Right atrium auricular region (tissue), 2 donors: ENCODE data around the gene FLACC1. TPM values are rescaled to one million over a fixed set of nuclear protein-coding genes. Genes with fewer than 3 reads are reported as not detected.
A peak's percentile ranks its signal among the peaks of the same experiment; 100 is the strongest.

ENCODE experiments used
- DNase-seq: peaks from one replicate; pipeline ENCODE4 v3.0.0-alpha.2; 2019; ENCODE audit warnings: low spot score
- H3K27ac ChIP-seq, 2 donors: fragments of 200-600 bp; sonication (generic); 1 replicate in 1 of 2; 2 replicates in 1 of 2; pipeline ENCODE4 v1.5.1; 2016 to 2019
- H3K27me3 ChIP-seq, 2 donors: fragments of 200-600 bp; sonication (generic); one replicate each; pipeline versions ENCODE4 v1.5.1 to v1.6.0; 2017 to 2019
- H3K36me3 ChIP-seq: fragments of 200-600 bp; sonication (generic); one replicate; pipeline ENCODE4 v1.5.1; 2016
- H3K4me1 ChIP-seq, 2 donors: fragments of 200-600 bp; sonication (generic); one replicate each; pipeline versions ENCODE4 v1.5.1 to v1.6.0; 2017 to 2019
- H3K4me3 ChIP-seq, 2 donors: fragments of 200-600 bp; sonication (generic); 1 replicate in 1 of 2; 2 replicates in 1 of 2; pipeline ENCODE4 v1.5.1; 2017 to 2019; ENCODE audit warnings: mild to moderate bottlenecking in 1 of 2, moderate library complexity in 1 of 2
- H3K9me3 ChIP-seq, 2 donors: fragments of 200-600 bp; sonication (generic); one replicate each; pipeline ENCODE4 v1.5.1; 2019
- CTCF ChIP-seq, 2 donors: fragments of 200-600 bp; sonication (generic); IDR thresholded peaks; one replicate each; pipeline ENCODE4 v1.5.1; 2019; ENCODE audit warnings: antibody characterized with exemption in 2 of 2
- total RNA-seq, 2 donors: library from RNA; depleted of rRNA; stranded (reverse); fragments of >200 nt; gene quantifications; one replicate each; pipeline ENCODE4 v1.1.0, GENCODE V29; 2016

Gene FLACC1
- total RNA-seq, 2 donors from 2014 or later: 6.2 to 7.5 TPM

- H3K4me1 ChIP-seq: peaks cover 0 to 17% of the 10 kb centered on the region in 2 donors
- H3K4me3 ChIP-seq: no peak overlapping the region
Observed at GRCh38 chr2:201261471-201261870, 95.7 kb downstream of the FLACC1 start.

GRCh38 chr2:201260302-201260800 is 96.8 kb downstream of the FLACC1 start, which contains the start of gene CASP8:
TSS of gene CASP8 (plus strand) at chr2:201260536. CDS start at chr2:201266487, 5,951 bp downstream.
- Histone ChIP-seq H3K36me3 (no peaks in the 10 kb centered on the region), H3K27ac (peak within 1 kb of the TSS; percentile 18 to 19), H3K4me1 (peaks cover 0 to 17% of the 10 kb centered on the region in 2 donors), H3K9me3 (no peaks in the 10 kb centered on the region), H3K4me3 (peak within 1 kb of the TSS in 1 of 2 donors; percentile 51), H3K27me3 (no peaks in the 10 kb centered on the region)
- TF ChIP-seq CTCF (IDR thresholded peaks at IDR 0.05): no peak
- DNase-seq: no peak

More at GRCh38 chr2:201261471-201261870, 95.7 kb downstream of the FLACC1 start:
- Histone ChIP-seq H3K9me3 (no peaks in the 10 kb centered on the region), H3K36me3 (no peaks in the 10 kb centered on the region), H3K27me3 (no peaks in the 10 kb centered on the region), H3K27ac (no peak overlapping the region)
- no peak for DNase-seq
- TF ChIP-seq CTCF (IDR thresholded peaks at IDR 0.05): no peak

- DNase-seq: no peak
- Histone ChIP-seq H3K9me3 (no peaks in the 10 kb centered on the region), H3K27me3 (no peaks in the 10 kb centered on the region), H3K4me1 (peaks cover 0 to 17% of the 10 kb centered on the region in 2 donors), H3K36me3 (no peaks in the 10 kb centered on the region), H3K4me3 (peak overlapping the region; percentile 51 to 62), H3K27ac (peak overlapping the region; percentile 83 to 84)
- no peak for TF ChIP-seq CTCF (IDR thresholded peaks at IDR 0.05)
Observed at GRCh38 chr2:201258666-201259615, 98.2 kb downstream of the FLACC1 start.

- H3K4me1 ChIP-seq: peaks cover 0 to 17% of the 10 kb centered on the region in 2 donors
- TF ChIP-seq CTCF (IDR thresholded peaks at IDR 0.05): no peak
- H3K36me3 ChIP-seq: no peaks in the 10 kb centered on the region
- H3K4me3 ChIP-seq: peak overlapping the region; percentile 51 to 62
- H3K27me3 ChIP-seq: no peaks in the 10 kb centered on the region
- H3K27ac ChIP-seq: peak overlapping the region; percentile 83 to 84
- H3K9me3 ChIP-seq: no peaks in the 10 kb centered on the region
- DNase-seq: peak; percentile 72
Observed at GRCh38 chr2:201257956-201258665, 99.0 kb downstream of the FLACC1 start.

GRCh38 chr2:201257381-201257955 is 99.7 kb downstream of the FLACC1 start:
- H3K4me3 ChIP-seq: peak overlapping the region; percentile 51 to 62
- no peaks in the 10 kb centered on the region for H3K9me3 ChIP-seq
- H3K4me1 ChIP-seq: peaks cover 0 to 17% of the 10 kb centered on the region in 2 donors
- DNase-seq: no peak
- no peaks in the 10 kb centered on the region for H3K36me3 ChIP-seq
- H3K27ac ChIP-seq: peak overlapping the region; percentile 83 to 84
- no peaks in the 10 kb centered on the region for H3K27me3 ChIP-seq
- TF ChIP-seq CTCF (IDR thresholded peaks at IDR 0.05): no peak
